Activated CD4-positive, alpha-beta T cell treated with anti-CD3 and anti-CD28 coated beads for 36 hours (primary cell): ENCODE results near the gene CACFD1. TPM values are rescaled to one million over a fixed set of nuclear protein-coding genes. Genes with fewer than 3 reads are reported as not detected.
A peak's percentile ranks its signal among the peaks of the same experiment; 100 is the strongest.

Experiments used
- ATAC-seq: fragments of 200-7000 bp; cut with Tn5 transposase; one replicate; pipeline ENCODE4 v1.10.0; 2021; ENCODE audit warnings: mild to moderate bottlenecking, moderate library complexity
- CTCF ChIA-PET: fragments of 350-600 bp; sonication (Branson Sonifier 250); formaldehyde crosslinking; loops from one replicate; lab custom pipeline; 2021; ENCODE audit warnings: antibody characterized with exemption; lab: Charles Lee
- POLR2A ChIA-PET: fragments of 350-600 bp; sonication (Branson Sonifier 250); formaldehyde crosslinking; loops from one replicate; lab custom pipeline; 2021; ENCODE audit warnings: antibody characterized with exemption, inconsistent platforms; lab: Charles Lee
- DNase-seq: peaks from one replicate; pipeline ENCODE4 v3.0.0-alpha.2; 2020
- H3K27ac Mint-ChIP-seq: one replicate; pipeline ENCODE4 v1.8.0; 2021; ENCODE audit warnings: mixed read lengths
- H3K27me3 Mint-ChIP-seq: one replicate; pipeline ENCODE4 v1.8.0; 2021; ENCODE audit warnings: mixed read lengths
- H3K36me3 Mint-ChIP-seq: one replicate; pipeline ENCODE4 v1.8.0; 2021; ENCODE audit warnings: low read depth, mixed read lengths
- H3K4me1 Mint-ChIP-seq: one replicate; pipeline ENCODE4 v1.8.0; 2021; ENCODE audit warnings: mixed read lengths
- H3K4me3 Mint-ChIP-seq: one replicate; pipeline ENCODE4 v1.8.0; 2021; ENCODE audit warnings: mild to moderate bottlenecking, moderate library complexity, mixed read lengths
- H3K9me3 Mint-ChIP-seq: one replicate; pipeline ENCODE4 v1.8.0; 2021; ENCODE audit warnings: low read depth, mixed read lengths
- intact Hi-C, 2 experiments: fragments of 100-400 bp; cut with DNase I in 1 of 2; cut with micrococcal nuclease in 1 of 2; formaldehyde crosslinking; loops; one replicate each; pipeline versions ENCODE4 v1.14.2 to v1.15.1; 2022 to 2024; cut with DNase I, micrococcal nuclease
- total RNA-seq, 2 experiments: library from RNA; stranded (reverse); gene quantifications; one replicate each; pipeline ENCODE4 v1.2.3, GENCODE V29; 2021

CACFD1 gene
- total RNA-seq, 2 experiments from 2014 or later: 0.87 to 0.90 TPM

DNA sequence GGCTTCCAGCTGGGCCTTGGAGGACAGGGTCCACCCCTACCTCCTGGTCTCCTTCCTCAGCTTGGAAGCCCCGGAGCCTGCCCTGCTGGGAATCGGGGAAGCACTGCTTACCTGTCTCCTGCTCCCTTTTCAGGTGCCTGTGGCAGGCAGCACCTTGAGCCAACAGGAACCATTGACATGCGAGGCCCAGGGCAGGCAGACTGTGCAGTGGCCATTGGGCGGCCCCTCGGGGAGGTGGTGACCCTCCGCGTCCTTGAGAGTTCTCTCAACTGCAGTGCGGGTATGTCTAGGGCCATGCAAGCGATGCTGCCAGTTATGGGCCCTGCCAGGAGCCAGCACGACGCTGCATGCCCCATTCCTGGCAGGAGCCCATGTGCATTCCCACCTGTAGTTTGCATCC lies 3.8 kb upstream of the CACFD1 start:
- no peak overlapping the region for H3K27ac Mint-ChIP-seq
- H3K9me3 Mint-ChIP-seq: no peaks in the 10 kb centered on the region
- no peaks in the 10 kb centered on the region for H3K36me3 Mint-ChIP-seq
- ChIA-PET CTCF (no interaction called here), POLR2A (no interaction called here)
- H3K27me3 Mint-ChIP-seq: no peaks in the 10 kb centered on the region
- ATAC-seq: no peak
- no peak for DNase-seq
- H3K4me1 Mint-ChIP-seq: no peaks in the 10 kb centered on the region
- intact Hi-C loops: loop anchor here in 1 of 2 experiments (5.0 kb wide), 1 partner anchor 611 kb away; the partner anchor contains the start of gene BRD3
- H3K4me3 Mint-ChIP-seq: no peak overlapping the region

DNA sequence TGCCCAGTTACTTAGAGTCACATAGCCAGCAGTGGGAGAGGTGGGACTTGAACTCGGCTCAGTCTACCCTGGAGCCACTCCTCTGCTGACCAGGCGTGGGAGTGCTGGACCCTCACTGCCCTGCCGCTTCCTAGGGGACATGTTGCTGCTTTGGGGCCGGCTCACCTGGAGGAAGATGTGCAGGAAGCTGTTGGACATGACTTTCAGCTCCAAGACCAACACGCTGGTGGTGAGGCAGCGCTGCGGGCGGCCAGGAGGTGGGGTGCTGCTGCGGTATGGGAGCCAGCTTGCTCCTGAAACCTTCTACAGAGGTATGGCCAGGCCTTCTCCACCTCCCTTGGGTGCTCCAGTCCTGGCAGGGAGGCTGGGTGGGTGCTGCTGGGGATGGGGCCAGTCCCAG lies 3.4 kb upstream of the CACFD1 start:
- H3K27ac Mint-ChIP-seq: no peak overlapping the region
- CTCF ChIA-PET: no interaction called here
- H3K36me3 Mint-ChIP-seq: no peaks in the 10 kb centered on the region
- intact Hi-C loops: loop anchor here in 1 of 2 experiments (5.0 kb wide), 1 partner anchor 611 kb away; the partner anchor contains the start of gene BRD3
- no peak overlapping the region for H3K4me3 Mint-ChIP-seq
- no peaks in the 10 kb centered on the region for H3K4me1 Mint-ChIP-seq
- no peak for ATAC-seq
- H3K27me3 Mint-ChIP-seq: no peaks in the 10 kb centered on the region
- no peaks in the 10 kb centered on the region for H3K9me3 Mint-ChIP-seq
- POLR2A ChIA-PET: no interaction called here
- no peak for DNase-seq

DNA sequence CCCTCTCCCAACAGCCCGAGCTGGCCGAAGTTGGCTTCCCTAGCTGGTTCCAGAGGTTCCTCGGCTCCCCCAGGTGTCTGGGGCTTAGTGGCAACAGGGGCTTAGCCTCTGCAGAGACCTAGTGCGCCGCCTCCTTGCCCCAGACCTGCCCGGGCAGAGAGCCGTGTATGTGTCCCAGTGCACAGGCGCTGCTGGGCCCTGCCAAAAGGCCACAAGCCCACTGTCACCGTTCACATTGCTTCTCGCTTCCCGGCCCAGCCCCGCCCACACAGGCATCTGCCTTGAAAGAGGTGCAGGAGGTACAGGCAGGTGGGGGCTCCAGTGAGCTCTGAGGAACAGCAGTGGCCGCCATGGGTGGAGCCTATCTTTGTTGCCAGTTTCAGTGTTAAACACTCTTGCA lies 2.5 kb upstream of the CACFD1 start:
- Mint-ChIP-seq H3K9me3 (no peaks in the 10 kb centered on the region), H3K36me3 (no peaks in the 10 kb centered on the region), H3K27ac (no peak overlapping the region), H3K4me3 (no peak overlapping the region), H3K27me3 (no peaks in the 10 kb centered on the region), H3K4me1 (no peaks in the 10 kb centered on the region)
- intact Hi-C loops: loop anchor here in 1 of 2 experiments (5.0 kb wide), 1 partner anchor 610 kb away; the partner anchor contains the start of gene BRD3
- no peak for DNase-seq
- ChIA-PET CTCF (no interaction called here), POLR2A (no interaction called here)
- ATAC-seq: no peak

GRCh38 chr9:133457748-133458147 lies 2.0 kb upstream of the CACFD1 start:
- intact Hi-C loops: loop anchor here in 1 of 2 experiments (2.0 to 5.0 kb wide), 2 partner anchors 29 to 610 kb away; partner anchors contain the start of gene BRD3
- Mint-ChIP-seq H3K4me1 (no peaks in the 10 kb centered on the region), H3K27me3 (no peaks in the 10 kb centered on the region), H3K36me3 (no peaks in the 10 kb centered on the region), H3K9me3 (no peaks in the 10 kb centered on the region), H3K27ac (no peak overlapping the region), H3K4me3 (no peak overlapping the region)
- ChIA-PET POLR2A (no interaction called here), CTCF (interaction anchor here (0.7 to 1.2 kb wide), 2 partner anchors 269 to 413 kb away, joined by 3 read pairs; no protein-coding TSS in a partner anchor)
- DNase-seq: no peak
- ATAC-seq: no peak

- Mint-ChIP-seq H3K4me1 (no peaks in the 10 kb centered on the region), H3K9me3 (no peaks in the 10 kb centered on the region), H3K4me3 (peak overlapping the region; percentile 74), H3K27ac (no peak overlapping the region), H3K36me3 (no peaks in the 10 kb centered on the region), H3K27me3 (no peaks in the 10 kb centered on the region)
- intact Hi-C loops: loop anchor here (1.0 to 5.0 kb wide), 11 partner anchors 21 to 609 kb away; partner anchors contain the start of genes REXO4 (in 2 of the 2), BRD3 (in 1 of the 2), BRD3OS (in 1 of the 2) and MED22 (in 1 of the 2)
- ATAC-seq (no peak), DNase-seq (no peak)
- ChIA-PET POLR2A (interaction anchor here (0.8 to 1.5 kb wide), 3 partner anchors 20 to 428 kb away, joined by 3 to 5 read pairs (median 3); partner anchors contain the start of gene GTF3C5), CTCF (interaction anchor here (0.6 to 1.4 kb wide), 5 partner anchors 28 to 1748 kb away, joined by 3 to 6 read pairs (median 3); no protein-coding TSS in a partner anchor)
Observed at GRCh38 chr9:133458643-133459312, 1.0 kb upstream of the CACFD1 start.

DNA sequence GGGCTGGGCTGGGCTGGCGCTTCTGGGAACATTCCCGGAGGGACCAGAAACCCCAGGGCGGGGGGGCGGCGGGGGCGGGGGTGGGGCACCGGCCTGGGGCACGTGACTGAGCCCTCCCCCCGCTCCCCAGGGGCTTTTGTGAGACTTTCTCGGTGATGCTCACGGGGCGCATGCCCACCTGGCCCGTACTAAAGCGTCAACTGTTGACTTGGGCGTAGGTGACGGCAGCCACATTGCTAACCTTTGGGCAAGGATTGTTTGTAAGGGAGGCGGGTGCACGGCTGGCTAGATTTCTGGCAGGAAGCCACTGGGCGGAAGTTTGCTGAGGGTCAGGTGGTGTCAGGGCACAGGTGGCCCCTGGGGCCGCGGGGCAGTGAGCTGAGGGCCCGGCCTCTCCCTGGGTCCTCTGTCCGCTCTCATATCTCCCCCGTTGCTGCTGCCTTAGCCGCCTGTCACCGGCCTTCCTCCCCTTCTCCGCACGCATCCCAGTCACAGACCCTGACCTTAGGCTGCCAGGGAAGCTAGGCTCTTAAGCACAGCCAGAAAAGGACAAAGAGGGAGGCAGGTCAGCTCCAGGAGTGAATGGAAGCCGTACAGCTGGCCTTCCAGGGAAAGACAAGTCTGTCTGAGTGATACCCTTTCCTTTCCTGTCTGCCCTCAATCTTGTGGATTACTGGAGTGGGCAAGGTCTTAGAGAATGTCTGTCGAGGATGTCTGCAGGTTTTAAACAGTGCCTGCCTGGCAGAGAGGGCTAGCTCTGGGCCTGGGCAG lies 812 bp downstream of the CACFD1 start:
- Mint-ChIP-seq H3K27me3 (no peaks in the 10 kb centered on the region), H3K4me3 (peak overlapping the region; percentile 55), H3K27ac (no peak overlapping the region), H3K4me1 (no peaks in the 10 kb centered on the region), H3K36me3 (no peaks in the 10 kb centered on the region), H3K9me3 (no peaks in the 10 kb centered on the region)
- ChIA-PET POLR2A (interaction anchor here (1.5 kb wide), 1 partner anchor 90 kb away, joined by 5 read pairs; no protein-coding TSS in a partner anchor), CTCF (interaction anchor here (0.6 kb wide), 1 partner anchor 26 kb away, joined by 3 read pairs; no protein-coding TSS in a partner anchor)
- peak; percentile 4 for ATAC-seq
- intact Hi-C loops: loop anchor here in 1 of 2 experiments (1.0 kb wide), 2 partner anchors 53 to 532 kb away; partner anchors contain the start of gene VAV2
- peak; percentile 57 for DNase-seq

DNA sequence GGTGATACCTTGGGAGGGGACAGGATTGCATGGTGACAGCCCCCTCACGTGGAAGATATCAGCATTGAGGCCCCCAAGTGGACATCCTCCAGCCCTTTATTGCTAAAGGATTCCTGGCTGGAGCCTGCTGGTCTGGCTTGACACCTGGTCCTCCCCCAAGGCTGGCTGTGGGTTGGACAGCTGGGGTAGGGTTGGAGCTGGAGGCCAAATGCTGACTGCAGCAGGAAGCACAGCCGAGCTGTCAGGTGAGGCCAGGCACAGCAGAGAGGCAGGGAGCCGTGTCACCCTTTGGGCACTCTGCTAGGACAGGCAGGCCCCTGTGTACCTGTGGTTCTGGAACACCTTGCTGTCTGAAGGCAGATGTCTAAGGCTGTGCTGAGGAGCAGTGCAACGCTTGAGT lies 2.2 kb downstream of the CACFD1 start:
- intact Hi-C loops: no loop called here
- POLR2A ChIA-PET: no interaction called here
- no peak for DNase-seq
- Mint-ChIP-seq H3K36me3 (no peaks in the 10 kb centered on the region), H3K27me3 (no peaks in the 10 kb centered on the region), H3K9me3 (no peaks in the 10 kb centered on the region), H3K4me3 (no peak overlapping the region), H3K27ac (no peak overlapping the region), H3K4me1 (no peaks in the 10 kb centered on the region)
- ATAC-seq: no peak
- CTCF ChIA-PET: interaction anchor here (1.0 to 1.1 kb wide), 2 partner anchors 16 to 20 kb away, joined by 3 read pairs; partner anchors contain the start of gene SLC2A6

DNA sequence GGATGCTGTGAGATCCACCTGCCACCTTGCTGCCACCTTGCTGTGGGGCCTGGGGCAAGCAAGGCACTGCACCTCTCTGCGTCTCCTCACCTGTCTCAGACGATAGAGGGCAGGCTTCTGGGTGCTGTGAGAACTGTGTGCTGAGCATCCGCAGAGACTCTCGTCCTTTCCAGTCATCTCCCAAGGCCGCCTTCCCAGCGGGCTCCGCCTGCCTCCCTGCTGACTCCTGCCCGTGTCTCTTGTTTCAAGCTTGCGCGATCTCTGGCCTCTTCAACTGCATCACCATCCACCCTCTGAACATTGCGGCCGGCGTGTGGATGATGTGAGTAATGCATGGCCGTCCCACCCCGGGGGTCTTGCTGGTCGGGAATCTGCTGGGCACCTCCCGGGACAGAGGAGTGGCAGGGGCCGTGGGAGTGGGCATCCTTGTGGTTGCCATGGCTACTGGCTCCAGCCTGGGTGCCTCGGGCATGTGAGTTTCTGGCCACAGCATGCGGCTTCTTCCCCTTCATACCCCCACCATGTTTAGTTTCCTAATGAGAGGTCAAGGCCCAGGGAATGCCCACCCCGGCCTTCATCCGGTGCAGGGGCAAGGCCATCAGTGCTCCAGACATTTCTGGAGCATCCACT lies 3.6 kb downstream of the CACFD1 start:
- no peaks in the 10 kb centered on the region for H3K9me3 Mint-ChIP-seq
- no peaks in the 10 kb centered on the region for H3K4me1 Mint-ChIP-seq
- DNase-seq (no peak), ATAC-seq (no peak)
- no peaks in the 10 kb centered on the region for H3K36me3 Mint-ChIP-seq
- H3K27me3 Mint-ChIP-seq: no peaks in the 10 kb centered on the region
- no peak overlapping the region for H3K4me3 Mint-ChIP-seq
- ChIA-PET CTCF (interaction anchor here (0.6 kb wide), 1 partner anchor 353 kb away, joined by 3 read pairs; no protein-coding TSS in a partner anchor), POLR2A (no interaction called here)
- intact Hi-C loops: no loop called here
- no peak overlapping the region for H3K27ac Mint-ChIP-seq

GRCh38 chr9:133463864-133464615 lies 4.3 kb downstream of the CACFD1 start:
- no peak for ATAC-seq
- ChIA-PET CTCF (interaction anchor here (0.6 kb wide), 1 partner anchor 354 kb away, joined by 3 read pairs; no protein-coding TSS in a partner anchor), POLR2A (interaction anchor here (0.6 kb wide), 1 partner anchor 237 kb away, joined by 4 read pairs; no protein-coding TSS in a partner anchor)
- Mint-ChIP-seq H3K9me3 (no peaks in the 10 kb centered on the region), H3K27ac (no peak overlapping the region), H3K27me3 (no peaks in the 10 kb centered on the region), H3K4me1 (no peaks in the 10 kb centered on the region), H3K4me3 (no peak overlapping the region), H3K36me3 (no peaks in the 10 kb centered on the region)
- intact Hi-C loops: no loop called here
- no peak for DNase-seq

DNA sequence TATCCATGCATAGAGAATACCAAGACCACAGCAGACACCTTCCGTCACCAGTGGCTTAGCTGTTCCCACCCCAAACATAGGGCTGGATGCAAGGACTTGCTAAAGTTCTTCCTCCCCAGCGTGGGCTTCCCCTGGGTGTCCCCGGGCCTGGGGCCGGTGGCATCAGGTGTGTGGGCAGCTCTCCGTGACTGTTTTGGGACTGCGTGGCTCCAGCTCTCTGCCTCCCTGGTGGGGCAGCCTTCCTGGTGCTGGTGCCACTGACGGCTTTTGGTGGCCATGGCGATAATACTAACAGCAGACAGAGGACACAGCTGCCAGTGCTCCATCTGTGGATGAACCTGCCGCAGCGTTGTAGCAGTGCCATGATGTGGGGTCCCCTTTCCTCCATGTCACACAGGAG lies 4.9 kb downstream of the CACFD1 start:
- no peaks in the 10 kb centered on the region for H3K27me3 Mint-ChIP-seq
- H3K4me3 Mint-ChIP-seq: no peak overlapping the region
- DNase-seq (no peak), ATAC-seq (no peak)
- intact Hi-C loops: no loop called here
- H3K9me3 Mint-ChIP-seq: no peaks in the 10 kb centered on the region
- no peaks in the 10 kb centered on the region for H3K36me3 Mint-ChIP-seq
- CTCF ChIA-PET: no interaction called here
- no peaks in the 10 kb centered on the region for H3K4me1 Mint-ChIP-seq
- POLR2A ChIA-PET: interaction anchor here (0.6 kb wide), 1 partner anchor 236 kb away, joined by 4 read pairs; no protein-coding TSS in a partner anchor
- H3K27ac Mint-ChIP-seq: no peak overlapping the region
